Effector memory CD4-positive, alpha-beta T cell (primary cell): Measurements from ENCODE around the gene KANK2.
A peak's percentile ranks its signal among the peaks of the same experiment; 100 is the strongest.
"Not testable (repeated sequence)": the region's sequence is repeated elsewhere in the genome, so short reads cannot be mapped to it uniquely, and the experiment has no call there.

Source experiments
- DNase-seq, 3 donors: peaks; one replicate each; pipeline ENCODE4 v3.0.0-alpha.2; 2020
- H3K27ac ChIP-seq: 2 replicates; pipeline ENCODE4 v1.7.0; 2013; ENCODE audit warnings: mild to moderate bottlenecking, low read length, moderate library complexity; ENCODE audit not compliant: insufficient read depth, poor library complexity, severe bottlenecking
- H3K27me3 ChIP-seq: replicated peaks from 2 replicates; pipeline ENCODE4 v1.7.0; 2013; ENCODE audit warnings: mild to moderate bottlenecking, low read length; ENCODE audit not compliant: insufficient read depth, control insufficient read depth, poor library complexity, severe bottlenecking
- H3K36me3 ChIP-seq: 2 replicates; pipeline ENCODE4 v1.7.0; 2013; ENCODE audit warnings: mild to moderate bottlenecking, low read length, moderate library complexity; ENCODE audit not compliant: control insufficient read depth, insufficient read depth
- H3K4me1 ChIP-seq: 2 replicates; pipeline ENCODE4 v1.7.0; 2013; ENCODE audit warnings: low read length, mild to moderate bottlenecking; ENCODE audit not compliant: control insufficient read depth, insufficient read depth, poor library complexity, severe bottlenecking
- H3K4me3 ChIP-seq: 2 replicates; pipeline ENCODE4 v1.7.0; 2013; ENCODE audit warnings: low read length, low read depth, mild to moderate bottlenecking; ENCODE audit not compliant: insufficient read depth, poor library complexity, severe bottlenecking
- H3K9me3 ChIP-seq: 2 replicates; pipeline ENCODE4 v1.7.0; 2013; ENCODE audit warnings: mild to moderate bottlenecking, low read length, moderate library complexity; ENCODE audit not compliant: control insufficient read depth

KANK2 gene

DNA sequence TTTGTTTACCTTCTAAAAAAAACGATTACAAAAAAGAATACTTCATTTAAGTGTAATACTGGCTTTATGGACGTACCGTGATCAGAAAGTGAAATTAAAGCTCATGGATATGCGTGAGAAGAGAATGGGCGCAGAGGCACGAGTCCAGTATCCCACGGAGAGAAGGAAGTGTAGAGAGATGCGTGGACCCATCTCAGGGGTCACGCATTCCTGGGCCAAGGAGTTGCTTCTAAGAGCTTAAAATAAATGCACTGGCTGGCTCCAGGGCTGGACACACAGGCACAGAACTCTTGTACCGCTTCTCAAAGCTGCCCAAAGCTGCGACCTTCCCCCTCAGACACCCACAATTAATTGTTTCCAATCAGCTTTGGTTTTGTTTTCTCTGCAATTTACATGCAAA, 33.0 kb downstream of the KANK2 start:
- Histone ChIP-seq H3K4me3 (no peak overlapping the region), H3K4me1 (no peaks in the 10 kb centered on the region), H3K9me3 (no peaks in the 10 kb centered on the region), H3K27me3 (no peaks in the 10 kb centered on the region), H3K27ac (no peak overlapping the region), H3K36me3 (no peaks in the 10 kb centered on the region)
- no peak for DNase-seq

DNA sequence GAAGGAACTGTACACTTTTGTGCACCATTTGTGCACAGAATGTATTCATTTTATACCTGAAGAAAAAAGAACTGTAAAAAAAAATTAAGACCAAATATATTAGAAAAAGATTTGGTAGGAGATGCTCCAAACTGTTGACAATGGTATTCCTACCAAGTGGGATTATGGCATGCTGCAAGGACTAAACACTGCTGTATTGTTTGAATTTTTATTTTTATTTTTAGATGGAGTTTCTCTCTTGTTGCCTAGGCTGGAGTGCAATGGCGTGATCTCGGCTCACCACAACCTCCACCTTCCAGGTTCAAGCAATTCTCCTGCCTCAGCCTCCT, 36.9 kb downstream of the KANK2 start:
- not testable (repeated sequence) for H3K36me3 ChIP-seq, H3K27me3 ChIP-seq, DNase-seq, H3K27ac ChIP-seq, H3K4me3 ChIP-seq, H3K4me1 ChIP-seq, H3K9me3 ChIP-seq

GRCh38 chr19:11159598-11160439, 37.5 kb downstream of the KANK2 start:
- Histone ChIP-seq H3K27ac (no peak overlapping the region), H3K4me1 (peaks cover 13% of the 10 kb centered on the region), H3K4me3 (no peak overlapping the region), H3K27me3 (no peaks in the 10 kb centered on the region), H3K36me3 (no peaks in the 10 kb centered on the region), H3K9me3 (no peaks in the 10 kb centered on the region)
- DNase-seq: no peak

- Histone ChIP-seq H3K4me3 (peak within 1 kb of the TSS; percentile 55), H3K9me3 (no peaks in the 10 kb centered on the region), H3K27me3 (no peaks in the 10 kb centered on the region), H3K27ac (peak within 1 kb of the TSS; percentile 12), H3K4me1 (peaks cover 14% of the 10 kb centered on the region), H3K36me3 (no peaks in the 10 kb centered on the region)
- peak; percentile 77 to 88 (median 83) for DNase-seq
Measured at GRCh38 chr19:11155373-11156120, 41.8 kb downstream of the KANK2 start, which contains the start of gene SPC24. TSS of gene SPC24 (minus strand) at chr19:11155782. CDS start at chr19:11155776, 6 bp downstream.

DNA sequence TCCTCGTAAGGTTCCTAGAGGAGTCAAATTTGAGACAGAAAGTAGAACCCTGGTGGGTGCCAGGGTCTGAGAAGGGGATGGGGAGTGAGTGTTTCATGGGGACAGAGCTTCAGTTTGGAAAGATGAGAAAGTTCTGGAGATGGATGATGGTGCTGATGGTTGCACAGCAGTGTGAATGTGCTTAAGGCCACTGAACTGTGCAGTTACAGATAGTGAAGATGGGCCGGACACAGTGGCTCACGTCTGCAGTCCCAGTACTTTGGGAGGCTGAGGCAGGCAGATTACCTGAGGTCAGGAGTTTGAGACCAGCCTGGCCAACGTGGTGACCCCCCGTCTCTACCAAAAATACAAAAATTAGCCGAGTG, 42.7 kb downstream of the KANK2 start:
- no peaks in the 10 kb centered on the region for H3K9me3 ChIP-seq
- no peaks in the 10 kb centered on the region for H3K36me3 ChIP-seq
- no peak overlapping the region for H3K27ac ChIP-seq
- no peak for DNase-seq
- no peaks in the 10 kb centered on the region for H3K27me3 ChIP-seq
- peaks cover 14% of the 10 kb centered on the region for H3K4me1 ChIP-seq
- H3K4me3 ChIP-seq: peak overlapping the region; percentile 55

DNA sequence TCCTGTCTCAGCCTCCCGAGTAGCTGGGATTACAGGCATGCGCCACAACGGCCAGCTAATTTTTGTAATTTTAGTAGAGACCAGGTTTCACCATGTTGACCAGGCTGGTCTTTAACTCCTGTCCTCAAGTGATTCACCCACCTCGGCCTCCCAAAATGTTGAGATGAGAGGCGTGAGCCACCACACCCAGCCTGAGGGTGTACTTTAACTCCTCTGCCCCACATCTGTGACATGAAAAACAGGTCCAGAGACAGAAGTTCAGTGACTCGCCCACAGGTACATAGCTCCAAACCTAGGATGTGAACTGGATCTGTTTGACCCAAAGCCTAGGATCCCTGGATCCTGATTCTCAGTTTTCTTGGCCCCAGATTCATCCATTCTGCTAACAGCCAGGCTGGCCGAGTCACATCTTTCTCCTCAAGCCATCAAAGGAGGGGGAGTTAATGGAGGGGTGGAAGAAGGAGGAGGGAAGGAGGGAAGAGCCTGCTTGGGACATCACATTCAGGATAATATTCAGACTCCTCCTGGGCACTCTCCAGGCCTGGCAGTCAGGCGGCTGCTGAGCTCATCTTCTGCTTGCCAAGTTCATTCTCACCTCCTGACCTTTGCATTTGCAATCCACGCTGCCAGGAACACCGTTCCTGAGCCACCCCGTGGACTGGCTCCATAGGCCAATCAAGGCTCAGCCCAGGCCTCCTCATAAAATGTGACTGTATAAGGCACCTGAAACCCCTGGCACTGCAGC, 44.9 kb downstream of the KANK2 start:
- H3K27me3 ChIP-seq: no peaks in the 10 kb centered on the region
- H3K27ac ChIP-seq: no peak overlapping the region
- H3K4me3 ChIP-seq: no peak overlapping the region
- H3K9me3 ChIP-seq: no peaks in the 10 kb centered on the region
- H3K36me3 ChIP-seq: no peaks in the 10 kb centered on the region
- peaks cover 14% of the 10 kb centered on the region for H3K4me1 ChIP-seq
- no peak for DNase-seq

DNA sequence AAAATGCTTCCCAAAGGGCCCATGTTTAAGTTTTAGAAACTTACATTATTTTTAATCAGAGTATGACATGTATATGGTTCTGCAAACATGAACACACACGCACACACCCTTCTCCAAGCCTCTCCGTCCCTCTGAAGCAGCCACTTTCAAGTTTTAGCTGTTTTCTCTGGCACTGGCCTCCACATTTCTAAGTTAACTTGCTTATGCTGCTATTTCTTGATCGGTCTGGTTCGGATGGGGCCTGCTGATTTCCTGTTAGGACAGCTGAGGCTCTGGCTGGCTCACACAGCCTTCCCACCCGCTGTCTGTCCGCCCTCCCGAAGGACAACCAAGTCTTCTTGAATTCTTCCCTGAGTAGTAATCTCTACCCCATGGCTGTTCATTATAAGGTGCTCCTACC, 46.2 kb downstream of the KANK2 start:
- Histone ChIP-seq H3K9me3 (no peaks in the 10 kb centered on the region), H3K4me1 (peaks cover 14% of the 10 kb centered on the region), H3K4me3 (no peak overlapping the region), H3K36me3 (no peaks in the 10 kb centered on the region), H3K27ac (no peak overlapping the region), H3K27me3 (no peaks in the 10 kb centered on the region)
- DNase-seq: no peak

DNA sequence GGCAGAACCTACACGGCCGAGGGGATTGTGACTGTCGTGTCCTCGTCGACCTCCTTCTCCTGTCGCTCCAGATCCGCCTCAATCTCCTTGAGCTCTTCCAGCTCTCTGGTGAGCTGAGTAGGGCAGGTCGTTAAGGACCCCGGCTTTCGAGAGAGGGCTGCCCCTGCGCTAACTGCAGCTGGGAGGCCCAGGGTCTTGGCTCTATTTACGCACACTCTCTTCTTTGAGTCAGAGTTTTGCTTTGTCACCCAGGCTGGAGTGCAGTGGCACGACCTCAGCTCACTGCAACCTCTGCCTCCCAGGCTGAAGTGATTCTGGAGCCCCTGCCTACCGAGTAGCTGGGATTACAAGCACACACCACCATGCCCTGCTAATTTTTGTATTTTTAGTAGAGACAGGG, 49.3 kb downstream of the KANK2 start:
- H3K4me1 ChIP-seq: peaks cover under 1% of the 10 kb centered on the region
- H3K27ac ChIP-seq: no peak overlapping the region
- no peaks in the 10 kb centered on the region for H3K27me3 ChIP-seq
- DNase-seq: no peak
- no peaks in the 10 kb centered on the region for H3K9me3 ChIP-seq
- no peak overlapping the region for H3K4me3 ChIP-seq
- H3K36me3 ChIP-seq: no peaks in the 10 kb centered on the region

GRCh38 chr19:11145536-11145924, 51.8 kb downstream of the KANK2 start:
- no peaks in the 10 kb centered on the region for H3K27me3 ChIP-seq
- H3K36me3 ChIP-seq: no peaks in the 10 kb centered on the region
- H3K4me3 ChIP-seq: no peak overlapping the region
- H3K9me3 ChIP-seq: no peaks in the 10 kb centered on the region
- peaks cover 4% of the 10 kb centered on the region for H3K4me1 ChIP-seq
- no peak overlapping the region for H3K27ac ChIP-seq
- DNase-seq: no peak
